GM21367 (cell line): Measurements from ENCODE around the gene CD8A.

Experiments
- ATAC-seq: cut with Tn5 transposase; IDR thresholded peaks from one replicate; pipeline ENCODE4 v1.9.1; 2021; ENCODE audit not compliant: unreplicated experiment

Gene CD8A

DNA sequence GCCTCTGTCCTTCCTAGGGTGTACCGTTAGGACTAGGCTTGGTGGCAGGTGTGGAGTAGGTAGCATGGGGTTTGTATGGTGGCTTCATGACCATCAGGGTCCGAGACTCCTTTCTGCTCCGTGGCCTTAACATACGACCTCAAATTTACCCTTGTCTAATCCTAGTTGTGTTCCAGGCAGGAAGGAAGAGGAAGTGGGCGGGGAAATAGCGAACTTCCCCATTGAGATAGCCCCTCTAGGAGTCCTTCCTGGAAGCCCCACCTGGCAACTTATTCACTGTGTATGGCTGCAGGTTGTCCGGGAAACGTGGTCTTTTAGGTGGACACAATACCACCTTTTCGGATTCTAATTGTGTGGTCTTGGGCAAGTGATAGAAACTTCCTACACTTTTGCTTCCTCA is 9.3 kb downstream of the CD8A start:
- no peak for ATAC-seq

DNA sequence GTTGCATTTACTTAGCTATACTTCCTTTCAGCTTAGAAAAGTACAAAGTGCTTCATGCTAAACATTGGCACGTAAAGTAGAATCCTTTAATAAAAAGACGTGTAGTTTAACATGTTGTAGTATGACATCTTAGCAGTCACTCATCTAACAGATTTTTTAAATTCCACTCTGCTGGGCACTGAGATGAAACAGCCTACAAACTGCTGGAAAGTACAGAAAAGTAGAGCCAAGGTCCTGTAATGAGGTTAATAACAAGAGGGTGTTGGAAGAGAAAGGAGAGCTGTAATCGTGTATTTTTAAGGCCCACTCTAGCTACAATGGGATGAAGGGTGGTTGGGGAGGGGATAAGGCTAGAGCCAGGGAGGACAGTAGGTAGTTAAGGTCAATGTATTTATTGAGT is 10.7 kb downstream of the CD8A start:
- no peak for ATAC-seq

GRCh38 chr2:86778957-86779356 is 11.8 kb downstream of the CD8A start:
- ATAC-seq, result no peak

DNA sequence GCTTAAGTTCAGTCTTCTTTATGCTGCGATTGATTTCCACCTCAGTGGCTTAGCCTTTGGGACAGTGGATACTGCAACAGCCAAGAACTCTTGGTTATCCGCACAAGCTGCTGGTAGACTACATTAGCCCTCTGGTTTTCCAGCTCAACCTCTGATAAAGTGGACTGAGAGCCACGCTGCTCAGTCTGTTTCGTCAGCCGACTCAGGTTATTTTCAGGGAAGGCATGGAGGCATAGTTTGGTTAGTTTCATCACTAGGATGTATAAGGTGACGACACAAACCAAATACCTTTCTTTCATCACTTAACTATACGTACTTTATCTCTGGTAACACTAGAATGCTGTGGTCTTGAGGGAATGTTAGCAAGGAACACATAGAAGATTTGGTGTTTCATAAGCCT is 14.2 kb downstream of the CD8A start:
- no peak for ATAC-seq

- ATAC-seq, result no peak
Measured at GRCh38 chr2:86775338-86775737, 15.4 kb downstream of the CD8A start.

- ATAC-seq, result no peak
Measured at GRCh38 chr2:86774862-86775261, 15.9 kb downstream of the CD8A start.

DNA sequence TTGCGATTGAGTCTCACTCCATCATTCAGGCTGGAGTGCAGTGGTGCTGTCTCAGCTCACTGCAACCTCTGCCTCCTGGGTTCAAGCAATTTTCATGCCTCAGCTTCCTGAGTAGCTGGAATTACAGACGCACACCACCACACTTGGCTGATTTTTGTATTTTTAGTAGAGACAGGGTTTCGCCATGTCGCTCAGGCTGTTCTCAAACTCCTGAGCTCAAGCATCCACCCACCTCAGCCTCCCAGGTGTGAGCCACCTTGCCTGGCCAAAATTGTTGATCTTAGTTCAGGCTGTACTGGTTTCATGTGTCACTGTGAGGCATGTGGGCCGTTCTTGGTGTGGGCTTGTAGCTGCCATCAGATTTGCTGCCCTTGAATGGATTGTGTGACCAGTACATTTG is 18.1 kb downstream of the CD8A start:
- ATAC-seq, result no peak

DNA sequence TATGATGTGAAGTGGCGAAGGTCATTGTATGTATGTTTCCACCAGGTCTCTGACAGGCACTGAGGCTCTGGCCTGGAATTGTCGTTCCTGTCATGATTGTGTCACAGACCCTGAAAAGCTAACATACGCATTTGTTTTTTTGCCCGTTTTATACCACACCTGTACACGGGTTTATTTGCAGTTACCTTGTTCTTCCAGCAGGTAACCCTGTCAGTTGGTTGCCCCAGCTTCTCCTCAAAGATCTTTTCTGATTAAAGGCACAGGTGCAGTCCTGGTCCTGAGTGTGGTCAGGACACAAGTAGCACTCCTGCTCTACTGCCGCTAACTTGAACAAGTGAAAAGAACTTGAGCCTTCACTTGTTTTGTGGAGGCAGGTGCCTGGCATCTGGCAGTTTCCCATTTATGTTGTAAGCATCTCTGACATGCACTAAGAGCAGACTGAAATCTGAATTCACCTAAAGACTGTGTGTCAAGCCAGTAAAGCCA is 19.9 kb downstream of the CD8A start:
- no peak for ATAC-seq

GRCh38 chr2:86769838-86770237 is 20.9 kb downstream of the CD8A start:
- ATAC-seq, result no peak

DNA sequence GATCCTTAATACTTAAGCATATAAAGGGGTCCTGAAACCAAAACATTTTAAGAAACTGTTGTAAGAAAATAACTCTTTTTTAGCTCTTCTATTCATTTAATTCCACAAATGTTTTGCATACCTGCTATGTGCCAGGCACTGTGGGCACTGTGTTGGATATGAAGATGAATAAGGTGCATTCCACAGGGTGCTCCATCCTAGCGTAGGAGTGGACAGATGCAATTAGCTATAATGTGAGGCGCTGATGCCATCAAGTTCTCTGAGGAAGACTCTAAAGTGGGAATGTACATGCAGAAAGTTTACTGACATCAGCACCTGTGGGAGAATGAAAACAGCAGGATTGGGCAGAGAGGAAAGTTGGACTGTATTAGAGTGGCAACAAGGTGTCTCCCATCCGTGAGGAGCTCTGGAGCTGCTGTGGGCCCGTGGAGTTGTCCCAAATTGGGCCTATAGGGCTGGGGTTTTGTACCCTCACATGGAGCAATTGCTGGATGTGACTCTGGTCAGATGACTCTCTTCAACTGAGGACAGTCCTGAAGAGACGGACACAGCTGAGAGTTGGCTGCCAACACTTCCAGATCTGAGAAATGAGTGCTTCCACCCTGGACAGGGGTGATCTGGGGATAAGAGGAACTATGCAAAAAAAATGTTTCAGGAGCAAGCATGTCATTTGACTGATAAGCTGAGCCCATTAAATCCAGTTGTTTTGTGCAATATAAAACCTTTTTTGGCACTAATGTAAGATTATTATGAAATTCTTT is 22.3 kb downstream of the CD8A start:
- no peak for ATAC-seq

DNA sequence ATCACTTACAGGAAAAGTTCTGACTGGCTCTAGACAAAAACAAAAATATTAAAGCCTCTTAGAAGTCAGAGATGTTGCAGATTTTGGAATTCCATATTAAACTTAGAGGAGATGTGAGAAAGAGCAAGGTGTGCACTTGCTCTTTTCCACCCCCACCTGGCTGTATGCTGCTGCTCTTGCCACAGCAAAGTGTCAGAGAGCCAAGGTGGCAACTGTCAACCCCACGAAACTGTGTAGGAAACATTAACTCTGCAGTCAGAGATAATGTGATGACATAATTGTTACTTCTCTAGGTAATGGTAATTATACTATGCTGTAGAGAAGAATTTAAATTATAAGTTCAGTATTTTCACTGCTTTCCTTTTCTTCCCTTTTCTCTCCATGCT is 25.4 kb downstream of the CD8A start:
- ATAC-seq, result no peak

- ATAC-seq, result no peak
Measured at GRCh38 chr2:86764661-86765309, 25.9 kb downstream of the CD8A start.

DNA sequence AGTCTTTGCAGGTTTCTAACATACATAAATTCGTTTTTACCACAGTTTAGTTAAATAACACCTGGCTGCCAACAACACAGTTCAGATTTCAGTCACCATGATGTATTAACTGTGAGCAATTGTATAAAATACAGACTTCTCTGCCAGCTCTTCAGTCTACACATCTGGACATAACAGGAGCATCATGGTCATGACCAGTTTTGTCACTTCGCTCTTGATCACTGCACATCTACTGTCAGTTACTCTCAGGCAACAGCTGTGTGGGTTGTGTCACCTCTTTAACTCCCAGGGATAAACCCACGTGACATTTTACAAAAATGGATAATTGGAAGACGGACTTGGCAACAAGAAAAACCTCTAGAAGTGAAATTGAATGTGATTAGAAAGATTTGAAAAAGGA is 30.3 kb downstream of the CD8A start:
- no peak for ATAC-seq

DNA sequence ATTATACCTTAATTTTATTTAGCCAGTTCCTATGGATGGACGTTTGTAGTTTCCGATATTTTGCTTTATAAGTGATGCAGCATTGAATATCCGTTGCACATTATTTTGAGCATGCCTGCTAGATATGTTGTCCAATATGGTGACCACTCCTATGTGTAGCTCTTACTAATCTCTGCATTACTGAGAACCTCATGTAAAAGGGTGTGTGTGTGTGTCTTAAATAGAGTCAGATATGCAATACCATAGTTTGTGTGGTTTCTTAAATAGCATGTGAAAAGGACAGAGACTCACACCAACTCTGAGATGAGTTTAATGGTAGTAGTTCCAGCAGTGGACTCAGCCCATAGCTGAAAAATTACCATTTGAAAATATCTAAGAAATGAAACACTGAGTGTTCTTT is 32.3 kb downstream of the CD8A start:
- no peak for ATAC-seq

DNA sequence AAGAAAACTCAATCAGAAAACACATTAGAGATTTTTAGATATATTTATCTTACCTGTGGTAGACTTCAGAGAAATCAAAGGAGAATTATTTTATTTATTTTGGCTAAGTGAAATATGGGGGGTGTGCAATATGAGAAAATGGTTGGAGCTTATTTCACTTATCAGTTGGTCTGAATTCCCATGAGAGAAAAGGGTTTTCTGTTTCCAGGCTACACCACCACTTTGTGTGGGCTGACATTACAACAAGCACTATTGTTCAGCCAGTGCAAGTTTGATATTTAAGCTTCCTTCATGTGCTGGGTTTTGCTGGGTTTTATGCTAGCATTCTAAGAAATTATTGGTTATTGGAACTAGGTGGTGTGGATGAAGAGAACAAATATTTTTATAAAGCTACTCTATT is 37.1 kb downstream of the CD8A start:
- ATAC-seq, result no peak

DNA sequence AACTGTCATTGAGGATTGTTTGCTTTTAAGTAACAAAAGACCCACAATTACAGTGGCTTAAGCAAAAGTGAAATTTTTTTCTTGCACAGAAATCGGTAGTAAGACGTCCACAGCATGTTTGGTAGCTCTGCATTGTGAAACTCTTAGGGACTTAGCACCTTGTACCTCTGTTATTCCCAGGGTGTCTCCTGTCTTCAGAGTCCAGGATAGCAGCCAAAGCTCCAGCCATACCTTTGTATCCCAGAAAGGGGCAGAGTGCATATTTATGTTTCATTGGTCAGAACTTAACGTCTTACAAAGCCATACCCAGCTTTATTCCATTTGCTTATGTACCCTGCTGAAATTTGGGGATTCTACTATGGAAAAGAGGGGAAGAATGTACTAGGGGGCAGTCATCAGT is 37.8 kb downstream of the CD8A start:
- no peak for ATAC-seq

- ATAC-seq, result no peak
Measured at GRCh38 chr2:86751778-86752177, 38.9 kb downstream of the CD8A start.

DNA sequence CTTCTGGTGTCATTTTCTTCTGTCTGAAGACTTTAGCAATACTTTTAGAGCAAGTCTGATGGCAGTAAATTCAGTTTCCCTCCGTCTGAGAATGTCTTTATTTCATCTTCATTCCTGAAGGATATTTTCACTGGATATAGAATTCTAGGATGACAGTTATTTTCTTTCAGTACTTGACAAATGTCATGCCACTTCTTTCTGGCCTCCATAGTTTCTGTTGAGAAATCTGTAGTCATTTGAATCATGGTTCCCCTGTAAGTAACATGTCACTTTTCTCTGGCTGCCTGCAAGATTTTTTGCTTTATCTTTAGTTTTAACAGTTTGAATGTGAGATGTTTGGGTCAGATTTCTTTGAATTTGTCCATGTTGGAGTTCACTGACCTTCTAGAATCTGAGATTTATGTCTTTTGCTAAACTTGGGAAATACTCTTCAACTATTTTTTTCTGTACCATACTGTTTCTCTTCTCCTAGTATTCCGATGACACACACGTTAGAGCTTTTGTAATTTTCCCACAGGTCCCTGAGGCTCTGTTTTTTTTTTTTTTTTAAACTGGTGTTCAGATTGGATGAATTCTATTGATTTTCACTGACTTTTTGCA is 40.4 kb downstream of the CD8A start:
- no peak for ATAC-seq

- ATAC-seq, result no peak
Measured at GRCh38 chr2:86747711-86748639, 42.7 kb downstream of the CD8A start.

- ATAC-seq, result no peak
Measured at GRCh38 chr2:86746939-86747338, 43.8 kb downstream of the CD8A start.

- no peak for ATAC-seq
Measured at GRCh38 chr2:86744152-86744551, 46.6 kb downstream of the CD8A start.
